Stimulated activated CD4-positive, alpha-beta T cell treated with anti-CD3 and anti-CD28 coated beads, Interleukin-2, amount 100 ng/mL, for 24 hours (primary cell): Measurements from ENCODE around the gene CSMD2.

Source experiments
- DNase-seq, 2 donors: peaks; one replicate each; pipeline ENCODE4 v3.0.0-alpha.2; 2020

Gene CSMD2

DNA sequence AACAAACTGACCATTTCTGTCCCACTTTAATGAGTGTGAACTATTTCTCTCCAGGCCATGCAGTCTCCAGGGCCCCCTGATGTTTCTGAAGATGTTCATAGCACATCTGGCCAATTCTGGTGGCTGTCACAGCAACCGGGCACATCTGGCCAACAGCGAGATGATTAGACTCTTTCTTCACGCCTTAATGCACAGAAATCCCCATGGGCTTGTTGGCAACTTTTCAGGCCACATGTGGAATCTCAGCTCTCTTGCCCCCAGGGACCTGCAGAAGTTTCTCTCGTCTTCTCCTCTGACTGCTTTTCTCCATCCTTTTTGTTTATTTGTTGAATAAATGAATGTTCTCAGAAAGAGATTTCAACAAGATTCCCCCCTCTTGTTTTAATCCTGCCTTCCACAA lies 372.4 kb downstream of the CSMD2 start:
- DNase-seq = no peak

DNA sequence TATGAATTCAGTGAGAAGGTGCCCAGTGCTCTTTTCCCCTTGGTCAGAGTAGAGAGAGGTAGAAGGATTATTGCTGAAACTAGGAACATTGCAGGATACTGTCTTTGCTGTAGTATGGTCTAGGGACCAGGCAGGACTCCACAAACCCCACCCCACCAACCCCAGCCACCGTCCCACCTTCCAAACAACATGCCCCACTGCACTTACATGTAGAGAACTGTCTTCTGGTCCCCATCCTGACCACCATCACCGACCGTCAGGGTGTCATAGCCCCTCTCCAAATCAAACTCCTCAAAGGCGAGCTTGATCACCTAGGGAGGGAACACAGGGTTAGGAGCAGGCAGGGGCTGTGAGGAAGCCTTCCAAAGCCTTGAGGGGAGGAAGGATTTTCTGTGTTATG lies 372.8 kb downstream of the CSMD2 start:
- no peak for DNase-seq

GRCh38 chr1:33791251-33791650 lies 373.8 kb downstream of the CSMD2 start:
- DNase-seq = no peak

DNA sequence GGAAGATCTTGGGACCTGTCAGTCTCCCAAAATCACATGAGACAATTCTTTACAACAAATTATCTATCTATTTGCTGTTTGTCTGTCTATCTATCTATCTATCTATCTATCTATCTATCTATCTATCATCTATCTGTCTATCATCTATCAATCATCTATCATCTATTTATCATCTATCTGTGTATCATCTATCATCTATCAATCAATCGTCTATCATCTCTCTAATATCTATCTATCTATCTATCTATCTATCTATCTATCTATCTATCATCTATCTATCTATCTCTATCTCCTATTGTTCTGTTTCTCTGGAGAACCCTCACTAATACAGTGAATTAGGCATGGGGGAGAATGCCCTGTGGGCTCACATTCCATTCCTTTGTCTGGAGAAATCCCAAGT lies 374.5 kb downstream of the CSMD2 start:
- DNase-seq = no peak

GRCh38 chr1:33784876-33785275 lies 380.2 kb downstream of the CSMD2 start:
- DNase-seq = no peak

DNA sequence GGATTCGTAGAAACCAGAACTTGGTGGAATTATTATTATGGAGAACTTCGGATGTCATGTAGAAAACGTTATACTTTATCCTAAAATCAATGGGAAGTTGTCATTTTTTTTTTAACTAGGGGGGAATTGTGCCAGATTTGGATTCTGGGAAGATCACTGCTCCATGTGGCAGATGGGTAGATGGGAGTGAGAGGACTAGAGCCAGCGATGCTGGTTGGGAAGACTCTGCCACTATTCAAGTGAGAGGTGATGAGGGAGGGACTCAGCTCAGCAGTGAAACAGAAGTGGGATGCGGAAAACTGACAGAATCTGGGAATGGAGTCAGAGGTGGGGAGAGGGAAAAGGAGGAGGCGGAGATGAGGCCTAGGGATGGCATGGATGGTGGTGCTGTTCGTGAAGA lies 382.3 kb downstream of the CSMD2 start:
- no peak for DNase-seq

DNA sequence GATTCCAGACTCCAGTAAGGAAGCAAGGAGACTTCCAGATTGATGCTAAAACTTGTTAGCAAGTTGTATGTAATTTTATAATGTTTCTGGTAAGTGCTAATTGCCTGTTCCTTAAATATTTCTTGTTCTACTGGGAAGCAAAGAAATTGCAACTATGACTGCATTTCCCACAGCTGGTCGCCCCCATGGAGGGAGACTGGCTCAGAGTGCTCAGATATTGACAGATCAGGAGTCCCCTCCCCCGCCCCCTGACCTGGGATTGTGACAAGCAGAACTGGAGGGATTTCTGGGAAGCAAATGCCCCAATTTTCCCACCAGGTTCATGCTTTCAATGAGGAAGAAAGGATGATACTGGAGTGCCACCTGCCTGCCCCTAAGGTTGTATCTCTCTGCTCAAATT lies 383.4 kb downstream of the CSMD2 start:
- no peak for DNase-seq

DNA sequence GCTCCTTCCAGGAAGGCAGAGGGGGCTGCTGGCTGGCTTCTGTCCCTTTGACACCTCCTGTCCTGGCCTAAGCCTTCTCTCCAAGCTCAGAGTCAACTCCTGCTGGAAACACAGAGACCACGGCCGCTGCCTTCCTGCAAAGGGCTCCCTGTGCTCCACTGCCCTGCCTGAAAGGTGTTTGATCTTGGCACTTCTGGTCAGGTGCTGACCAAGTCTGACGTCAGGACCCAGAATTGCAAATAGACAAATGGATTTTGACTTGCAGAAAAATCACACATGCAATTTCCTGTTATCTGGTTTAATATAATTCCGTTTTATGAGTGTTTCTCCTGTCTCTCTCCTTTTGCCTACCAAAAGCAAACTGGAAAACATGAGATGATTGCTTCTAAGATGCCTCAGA lies 387.7 kb downstream of the CSMD2 start:
- DNase-seq = no peak

DNA sequence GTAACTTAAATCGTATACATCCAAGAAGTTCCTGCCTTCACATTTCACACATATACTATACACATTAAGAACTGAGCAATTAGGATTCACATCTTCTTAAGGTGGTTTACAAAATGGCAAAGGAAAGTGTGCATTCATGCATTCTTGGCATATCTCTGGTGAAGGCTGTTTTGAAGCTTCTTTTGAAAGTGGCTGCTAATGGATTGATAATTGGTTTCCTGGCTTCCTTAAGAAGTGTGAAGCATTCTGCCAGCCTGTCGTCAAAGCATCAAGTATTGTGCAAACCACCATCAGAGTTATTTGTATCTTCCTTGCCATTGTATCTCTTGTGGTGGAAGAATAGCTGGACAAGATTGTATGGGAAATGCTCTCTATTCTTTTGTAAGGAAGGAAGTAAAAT lies 396.2 kb downstream of the CSMD2 start:
- DNase-seq = no peak

- no peak for DNase-seq
Measured at GRCh38 chr1:33768106-33768505, 396.9 kb downstream of the CSMD2 start.

GRCh38 chr1:33764149-33764548 lies 400.9 kb downstream of the CSMD2 start:
- DNase-seq = no peak

GRCh38 chr1:33763406-33763805 lies 401.6 kb downstream of the CSMD2 start:
- DNase-seq = no peak

DNA sequence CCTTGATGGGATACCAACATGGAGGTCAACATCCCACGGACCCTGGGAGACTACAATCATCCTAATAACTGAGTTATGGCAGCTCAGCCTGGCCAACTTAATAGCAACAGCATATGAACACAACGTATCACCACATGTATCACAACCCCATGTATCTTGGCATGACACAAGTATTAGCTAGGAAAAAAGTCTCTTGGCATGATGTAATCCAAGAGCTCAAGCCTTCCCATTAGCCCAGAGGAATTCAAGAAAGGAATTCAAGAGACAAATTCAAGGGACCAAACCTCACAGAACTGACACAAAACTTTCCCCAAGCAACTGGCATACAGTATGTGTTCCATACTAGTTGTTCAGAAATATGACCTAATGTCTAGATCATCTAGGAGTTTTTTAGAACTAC lies 402.1 kb downstream of the CSMD2 start:
- no peak for DNase-seq

DNA sequence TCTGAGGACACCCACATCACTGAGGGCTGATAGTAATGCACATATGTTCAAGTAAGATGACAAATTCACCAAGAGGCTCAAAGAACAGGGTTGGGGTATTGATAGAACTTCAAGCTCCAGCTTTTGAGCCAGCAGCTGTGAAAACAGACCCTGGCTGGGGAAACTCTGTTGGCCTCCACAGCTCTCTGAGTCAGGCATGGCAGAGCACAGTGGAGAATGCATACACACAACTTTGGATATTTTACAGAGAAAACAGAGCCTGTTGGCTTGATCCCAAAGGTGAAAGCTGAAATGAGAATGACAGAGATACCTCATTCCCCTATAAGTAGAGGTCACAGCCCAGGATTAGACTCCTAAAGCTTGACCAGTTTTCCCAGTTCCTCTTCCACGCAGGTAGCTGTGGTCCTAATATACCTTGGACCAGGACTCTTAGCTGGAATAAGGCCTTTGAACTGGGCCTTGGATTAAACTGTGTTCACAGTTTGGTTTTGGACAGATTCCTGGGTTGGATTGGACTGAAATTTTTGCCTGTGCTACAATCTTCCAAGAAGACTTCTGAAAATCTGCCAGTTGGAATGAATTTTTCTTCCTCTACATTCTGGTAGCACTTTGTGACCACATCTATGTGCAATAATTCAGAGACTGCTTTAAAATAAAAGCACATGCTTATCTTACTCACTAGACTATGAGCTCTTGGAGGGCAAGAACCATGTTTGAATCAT lies 402.8 kb downstream of the CSMD2 start:
- no peak for DNase-seq

- DNase-seq = no peak
Measured at GRCh38 chr1:33758698-33759097, 406.3 kb downstream of the CSMD2 start.

DNA sequence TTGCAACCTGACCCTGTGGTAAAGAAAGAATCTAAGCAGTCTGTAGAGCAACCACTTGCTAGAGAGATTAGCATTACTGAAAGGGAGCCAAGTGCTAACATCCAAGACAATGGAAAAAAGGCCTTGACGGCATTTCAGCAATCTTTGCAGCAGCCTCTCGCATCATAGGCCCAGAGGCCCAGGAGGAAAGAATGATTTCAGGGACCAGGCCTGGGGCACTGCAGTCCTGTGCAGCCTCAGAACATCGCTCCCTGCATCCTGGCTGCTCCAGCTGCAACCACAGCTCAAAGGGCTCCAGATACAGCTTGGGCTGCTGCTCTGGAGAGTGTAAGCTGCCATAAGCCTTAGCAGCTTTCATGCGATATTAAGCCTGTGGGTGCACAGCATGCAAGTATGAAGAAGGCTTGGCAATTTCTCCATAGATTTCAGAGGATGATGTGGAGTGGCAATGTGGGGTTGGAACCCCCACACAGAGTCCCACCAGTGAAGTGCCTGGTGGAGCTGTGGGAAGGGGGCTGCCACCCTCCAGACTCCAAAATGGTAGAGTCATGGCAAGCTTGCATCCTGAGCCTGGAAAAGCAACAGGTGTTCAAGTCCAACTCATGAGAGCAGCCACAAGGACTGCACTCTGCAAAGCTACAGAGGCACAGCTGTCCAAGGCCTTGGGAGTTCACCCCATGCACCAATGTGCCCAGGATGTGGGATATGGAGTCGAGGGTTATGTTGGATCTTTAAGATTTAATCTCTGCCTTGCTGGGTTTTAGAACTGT lies 411.8 kb downstream of the CSMD2 start:
- no peak for DNase-seq

DNA sequence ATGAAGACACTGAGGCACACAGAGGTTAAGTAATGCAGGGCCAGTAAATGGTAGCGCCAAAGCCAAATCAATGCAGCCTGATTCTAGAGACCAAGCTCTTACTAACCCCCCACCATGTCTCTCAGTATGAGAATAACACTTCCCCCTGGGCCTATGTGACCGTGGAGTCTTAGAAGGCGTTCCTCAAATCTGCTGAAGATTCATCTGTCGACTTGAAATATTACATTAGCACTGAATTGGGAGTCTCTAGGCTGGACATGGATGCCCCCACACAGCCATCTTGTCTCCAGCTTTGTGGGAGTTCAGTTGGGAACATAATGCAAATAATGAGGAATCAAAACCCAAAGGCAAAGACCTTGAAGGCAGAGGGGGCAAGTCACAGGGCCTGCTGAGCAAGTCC lies 419.1 kb downstream of the CSMD2 start:
- DNase-seq = no peak

GRCh38 chr1:33743221-33743998 lies 421.6 kb downstream of the CSMD2 start:
- no peak for DNase-seq

DNA sequence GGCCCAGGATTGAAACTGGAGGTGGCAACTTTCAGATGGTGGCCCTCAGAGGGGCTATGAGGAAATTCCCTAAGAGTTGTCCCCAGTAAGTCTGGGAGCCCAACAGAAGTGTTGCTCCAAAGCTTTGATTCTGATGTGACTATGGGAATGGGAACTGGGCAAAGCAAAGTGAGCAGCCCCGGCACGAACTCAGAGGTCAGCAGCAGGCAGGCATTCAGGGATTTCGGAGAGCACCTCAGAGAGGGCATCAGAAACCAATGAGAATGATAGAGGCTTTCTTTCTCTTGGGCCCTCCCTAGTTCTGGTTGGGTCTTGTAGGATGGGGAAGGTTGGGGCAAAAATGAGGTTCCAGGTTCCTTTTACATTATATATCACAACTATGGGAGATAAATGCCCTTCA lies 422.4 kb downstream of the CSMD2 start:
- no peak for DNase-seq

DNA sequence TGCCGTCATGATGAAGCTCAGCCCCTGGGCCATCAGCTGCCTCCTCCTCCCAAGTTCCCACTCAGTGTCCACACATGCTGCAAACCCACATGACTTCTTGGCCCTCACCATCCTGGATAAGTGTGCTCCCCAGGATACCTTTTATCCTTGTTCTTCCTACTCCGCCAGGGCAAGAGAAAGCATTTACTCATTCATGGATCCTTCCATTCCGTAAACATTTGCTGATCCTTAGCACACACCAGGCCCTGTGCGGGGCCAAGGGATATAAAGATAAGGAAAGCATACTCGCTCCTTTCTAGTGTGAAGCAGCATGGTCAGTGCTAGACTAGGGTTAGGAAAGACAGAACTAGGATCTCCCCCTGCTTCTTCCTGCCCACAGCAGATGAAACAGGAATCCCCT lies 423.3 kb downstream of the CSMD2 start:
- DNase-seq = no peak

DNA sequence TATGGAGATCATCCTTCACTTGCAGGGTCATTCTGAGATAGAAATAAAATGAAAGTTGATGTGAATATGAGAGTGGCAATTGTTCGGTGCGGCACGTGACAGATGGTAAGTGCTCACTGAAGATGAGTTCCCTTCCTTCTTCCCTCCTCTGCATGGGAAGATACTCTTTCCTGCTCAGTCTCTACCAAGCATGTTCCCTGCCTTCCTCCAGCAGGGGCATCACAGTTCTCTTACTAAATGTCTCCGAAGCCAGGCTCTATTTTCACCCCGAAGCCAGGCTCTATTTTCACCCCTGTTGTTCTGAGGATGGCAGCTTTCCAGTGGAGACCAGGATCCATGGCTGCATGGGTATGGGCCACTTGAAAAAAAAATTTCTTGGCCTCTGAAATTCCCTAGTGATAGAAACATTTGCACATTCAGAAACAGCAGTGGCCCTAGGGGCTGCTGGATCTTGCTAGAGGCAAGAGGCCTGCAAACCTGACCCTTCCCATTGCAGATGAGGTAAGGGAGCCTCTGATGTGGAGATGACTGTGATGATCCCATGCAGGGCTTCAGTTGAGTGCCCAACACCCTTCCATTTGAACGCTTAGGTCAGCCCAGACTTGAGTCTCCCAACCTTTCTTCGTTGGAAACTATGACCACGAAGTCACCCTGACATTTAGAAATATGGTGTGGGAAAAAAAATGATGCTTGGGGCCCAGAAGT lies 424.8 kb downstream of the CSMD2 start:
- DNase-seq = no peak

GRCh38 chr1:33738976-33739375 lies 426.1 kb downstream of the CSMD2 start:
- no peak for DNase-seq

DNA sequence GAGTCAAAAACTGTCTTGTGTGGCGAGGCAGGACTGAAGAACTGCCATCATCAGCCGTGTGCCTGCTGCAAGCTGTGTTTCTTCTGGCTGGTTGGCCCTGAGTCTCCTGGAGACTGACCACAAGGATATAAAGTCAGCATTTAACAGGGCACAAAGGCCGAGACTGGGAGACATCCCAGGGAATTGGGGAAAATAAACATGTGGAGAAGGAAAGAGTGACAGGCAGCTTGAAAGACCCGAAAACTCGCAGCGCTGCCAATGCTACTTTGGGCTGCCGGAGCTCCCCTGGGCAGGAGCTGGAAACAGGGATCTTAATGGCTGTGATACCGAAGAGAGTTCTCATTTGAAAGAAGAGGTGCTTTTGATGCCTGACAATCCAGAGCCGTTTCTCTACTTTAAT lies 426.5 kb downstream of the CSMD2 start:
- DNase-seq = no peak
